Lung microvascular endothelial cell (primary cell): Measurements from ENCODE around the gene DUSP8. TPM values are rescaled to one million over a fixed set of nuclear protein-coding genes. Genes with fewer than 3 reads are reported as not detected.

ENCODE experiments used
- total RNA-seq: library from RNA; depleted of rRNA; stranded (reverse); fragments of >200 nt; gene quantifications from 2 replicates; pipeline ENCODE4 v1.2.1, GENCODE V29; 2014

DUSP8 gene
- total RNA-seq, 1 donor from 2014 or later, result 0.40 TPM

Other genes starting within 250 kb of the DUSP8 start
- gene BRSK2, start 182.3 kb downstream of the DUSP8 start, total RNA-seq, result 0.22 and 0.40 TPM in 2 replicates
- gene MOB2, start 85.5 kb downstream of the DUSP8 start, total RNA-seq, result 36.4 and 46.0 TPM in 2 replicates
- not detected in 2 replicates for gene KRTAP5-1, start 13.0 kb upstream of the DUSP8 start, total RNA-seq
- gene KRTAP5-2, start 26.0 kb upstream of the DUSP8 start, total RNA-seq, result not detected in 2 replicates
- gene KRTAP5-3, start 36.2 kb upstream of the DUSP8 start, total RNA-seq, result not detected in 2 replicates
- not detected in 2 replicates for gene KRTAP5-4, start 49.9 kb upstream of the DUSP8 start, total RNA-seq
- gene KRTAP5-5, start 57.5 kb upstream of the DUSP8 start, total RNA-seq, result not detected in 2 replicates
- gene KRTAP5-6, start 124.9 kb upstream of the DUSP8 start, total RNA-seq, result not detected in 2 replicates
- 0.44 and 1.2 TPM in 2 replicates for gene IFITM10, start 178.3 kb upstream of the DUSP8 start, total RNA-seq
- gene CTSD, start 191.7 kb upstream of the DUSP8 start, total RNA-seq, result 158 and 532 TPM in 2 replicates